HEK293 (cell line): ENCODE measurements around the gene CATSPER1.

Experiments used
- ATF2 ChIP-seq: fragments of 450-650 bp; formaldehyde crosslinking; IDR thresholded peaks from 2 replicates; pipeline ENCODE4 v1.5.1; 2016; ENCODE audit warnings: missing biosample characterization, missing genetic modification characterization, low read depth
- CTCF ChIP-seq: fragments of 450-650 bp; formaldehyde crosslinking; IDR thresholded peaks from 2 replicates; pipeline ENCODE4 v1.5.1; 2016; ENCODE audit warnings: missing biosample characterization, missing genetic modification characterization
- HOXA7 ChIP-seq: sonication (generic); formaldehyde crosslinking; IDR thresholded peaks from 2 replicates; pipeline ENCODE4 v1.8.1; 2022; ENCODE audit warnings: missing genetic modification reagents, borderline replicate concordance
- HOXC10 ChIP-seq: sonication (generic); formaldehyde crosslinking; IDR thresholded peaks from 2 replicates; pipeline ENCODE4 v1.8.1; 2023; ENCODE audit warnings: mild to moderate bottlenecking, missing genetic modification reagents
- ZNF18 ChIP-seq: fragments of 450-650 bp; formaldehyde crosslinking; IDR thresholded peaks from 2 replicates; pipeline ENCODE4 v1.5.1; 2016; ENCODE audit warnings: missing biosample characterization, missing genetic modification characterization

GRCh38 chr11:66071381-66071801 lies 45.1 kb upstream of the CATSPER1 start:
- no peak for TF ChIP-seq HOXC10 (CRISPR knock-in tag)
- no peak for TF ChIP-seq CTCF (tag by site-specific recombination)
- TF ChIP-seq HOXA7 (CRISPR knock-in tag): no peak
- no peak for TF ChIP-seq ZNF18 (tag by site-specific recombination)
- TF ChIP-seq ATF2 (tag by site-specific recombination): no peak
